Loucy (cell line): ENCODE data around the gene UNKL.

ENCODE experiments used
- H2AFZ ChIP-seq: fragments of 200-600 bp; sonication (generic); 2 replicates; pipeline ENCODE4 v1.6.0; 2016; ENCODE audit warnings: antibody characterized with exemption, mild to moderate bottlenecking, low read length, moderate library complexity
- H3F3A ChIP-seq: fragments of 200-600 bp; 2 replicates; pipeline ENCODE4 v1.6.0; 2016; ENCODE audit warnings: antibody characterized with exemption, low read depth, mild to moderate bottlenecking
- H3K27me3 ChIP-seq: fragments of 200-600 bp; sonication (generic); 2 replicates; pipeline ENCODE4 v1.6.1; 2014; ENCODE audit warnings: low read length, mild to moderate bottlenecking; ENCODE audit not compliant: insufficient read depth, poor library complexity, severe bottlenecking
- H3K36me3 ChIP-seq: fragments of 200-600 bp; sonication (generic); 2 replicates; pipeline ENCODE4 v1.6.1; 2016; ENCODE audit warnings: low read length; ENCODE audit not compliant: insufficient read depth
- H3K4me1 ChIP-seq: fragments of 200-600 bp; sonication (generic); 2 replicates; pipeline ENCODE4 v1.5.1; 2014; ENCODE audit warnings: low read length, mild to moderate bottlenecking; ENCODE audit not compliant: insufficient read depth, poor library complexity, severe bottlenecking
- H3K4me2 ChIP-seq: fragments of 200-600 bp; sonication (generic); 2 replicates; pipeline ENCODE4 v1.6.0; 2014; ENCODE audit warnings: antibody characterized with exemption, low read length, low read depth, mild to moderate bottlenecking; ENCODE audit not compliant: poor library complexity, severe bottlenecking
- H3K4me3 ChIP-seq: fragments of 200-600 bp; sonication (generic); 2 replicates; pipeline ENCODE4 v1.5.1; 2014; ENCODE audit warnings: low read length, mild to moderate bottlenecking, mixed read lengths; ENCODE audit not compliant: poor library complexity, severe bottlenecking
- H3K79me2 ChIP-seq: fragments of 200-600 bp; sonication (generic); 2 replicates; pipeline ENCODE4 v1.6.1; 2014; ENCODE audit warnings: low read length; ENCODE audit not compliant: insufficient read depth
- H3K9ac ChIP-seq: fragments of 200-600 bp; sonication (generic); 2 replicates; pipeline ENCODE4 v1.6.0; 2014; ENCODE audit warnings: mild to moderate bottlenecking, low read depth, low read length, moderate library complexity; ENCODE audit not compliant: poor library complexity, severe bottlenecking
- H3K9me2 ChIP-seq: fragments of 200-600 bp; sonication (generic); replicated peaks from 2 replicates; pipeline ENCODE4 v1.6.1; 2016; ENCODE audit warnings: low read depth, low read length, mixed read lengths
- H3K9me3 ChIP-seq: fragments of 200-600 bp; sonication (generic); 2 replicates; pipeline ENCODE4 v1.6.1; 2014; ENCODE audit warnings: mild to moderate bottlenecking, antibody characterized with exemption, low read length, low read depth; ENCODE audit not compliant: insufficient read depth
- H4K20me1 ChIP-seq: fragments of 200-600 bp; sonication (generic); 2 replicates; pipeline ENCODE4 v1.6.0; 2014; ENCODE audit warnings: antibody characterized with exemption, low read length, mild to moderate bottlenecking; ENCODE audit not compliant: insufficient read depth, poor library complexity, severe bottlenecking
- CTCF ChIP-seq: fragments of 200-600 bp; sonication (generic); conservative IDR thresholded peaks from 2 replicates; pipeline ENCODE4 v1.5.1; 2014; ENCODE audit warnings: mild to moderate bottlenecking, antibody characterized with exemption, low read length
- EZH2phosphoT487 ChIP-seq: fragments of 200-600 bp; IDR thresholded peaks from 2 replicates; pipeline ENCODE4 v1.6.1; 2018; ENCODE audit warnings: antibody characterized with exemption, mild to moderate bottlenecking, moderate library complexity, borderline replicate concordance

UNKL gene

GRCh38 chr16:1351582-1352362 is 62.7 kb downstream of the UNKL start, which contains the start of the genes GNPTG and TSR3:
GNPTG (plus strand) TSS chr16:1351931; CDS start chr16:1351966, 35 bp downstream.
TSR3 (minus strand) TSS chr16:1351878; CDS start chr16:1351804, 74 bp downstream.
- Histone ChIP-seq H2AFZ (peak within 1 kb of the TSS; percentile 75; the same call in 1 of the 2 replicates), H3K36me3 (no peaks in the 10 kb centered on the region), H3K27me3 (no peaks in the 10 kb centered on the region), H4K20me1 (no peaks in the 10 kb centered on the region), H3K4me3 (peak within 1 kb of the TSS; percentile 78), H3K9me2 (no peaks in the 10 kb centered on the region), H3K4me1 (no peaks in the 10 kb centered on the region), H3K9me3 (no peaks in the 10 kb centered on the region), H3K4me2 (peak within 1 kb of the TSS; percentile 81), H3K79me2 (peaks cover 11% of the 10 kb centered on the region; the same call in 1 of the 2 replicates), H3K9ac (peak within 1 kb of the TSS; percentile 72), H3F3A (no peaks in the 10 kb centered on the region)
- TF ChIP-seq CTCF (no peak), EZH2phosphoT487 (no peak)

- peak overlapping the region; percentile 78 for H3K4me3 ChIP-seq
- peaks cover 11% of the 10 kb centered on the region; the same call in 1 of the 2 replicates for H3K79me2 ChIP-seq
- H3K9ac ChIP-seq: peak overlapping the region; percentile 72
- no peaks in the 10 kb centered on the region for H3K4me1 ChIP-seq
- no peaks in the 10 kb centered on the region for H3K9me2 ChIP-seq
- TF ChIP-seq EZH2phosphoT487 (no peak), CTCF (no peak)
- H3K27me3 ChIP-seq: no peaks in the 10 kb centered on the region
- H3K36me3 ChIP-seq: no peaks in the 10 kb centered on the region
- no peaks in the 10 kb centered on the region for H3K9me3 ChIP-seq
- peak overlapping the region; percentile 76 for H3K4me2 ChIP-seq
- H3F3A ChIP-seq: no peaks in the 10 kb centered on the region
- no peaks in the 10 kb centered on the region for H4K20me1 ChIP-seq
- H2AFZ ChIP-seq: no peak overlapping the region
Observed at GRCh38 chr16:1351215-1351581, 63.3 kb downstream of the UNKL start.

- Histone ChIP-seq H3K79me2 (peaks cover 11% of the 10 kb centered on the region; the same call in 1 of the 2 replicates), H3K9me2 (no peaks in the 10 kb centered on the region), H2AFZ (no peak overlapping the region), H4K20me1 (no peaks in the 10 kb centered on the region), H3K4me2 (peak overlapping the region; percentile 76), H3F3A (no peaks in the 10 kb centered on the region), H3K9ac (peak overlapping the region; percentile 72), H3K27me3 (no peaks in the 10 kb centered on the region), H3K4me1 (no peaks in the 10 kb centered on the region), H3K36me3 (no peaks in the 10 kb centered on the region), H3K9me3 (no peaks in the 10 kb centered on the region), H3K4me3 (peak overlapping the region; percentile 78)
- TF ChIP-seq EZH2phosphoT487 (no peak), CTCF (no peak)
Observed at GRCh38 chr16:1350691-1351090, 63.8 kb downstream of the UNKL start.
